Tracheal epithelial cell (primary cell): Measurements from ENCODE around the gene NBPF19. TPM values are rescaled to one million over a fixed set of nuclear protein-coding genes. Genes with fewer than 3 reads are reported as not detected.

Source experiments
- total RNA-seq: library from RNA; depleted of rRNA; stranded (reverse); fragments of >200 nt; gene quantifications from 2 replicates; pipeline ENCODE4 v1.2.1, GENCODE V29; 2014

The NBPF19 gene
- total RNA-seq = 5.8 and 14.5 TPM in 2 replicates

GRCh38 chr1:149474745-149475144 lies at the start of gene NBPF19:
Gene NBPF19 (plus strand): TSS chr1:149475045. CDS start chr1:149475933, 888 bp downstream.

Other genes with a start within 250 kb of the NBPF19 start
- gene PPIAL4C, start 108.8 kb downstream of the NBPF19 start, total RNA-seq = not detected in 2 replicates